ENCODE data around the gene NFX1.
"Not testable (repeated sequence)": the region's sequence is repeated elsewhere in the genome, so short reads cannot be mapped to it uniquely, and the experiment has no call there.

The NFX1 gene

GRCh38 chr9:33366979-33367480 is 76.7 kb downstream of the NFX1 start:
- no peak for DNase-seq

- DNase-seq, result no peak
Observed at GRCh38 chr9:33372900-33373299, 82.6 kb downstream of the NFX1 start.

GRCh38 chr9:33374190-33374589 is 83.9 kb downstream of the NFX1 start:
- DNase-seq, result no peak

- DNase-seq, result peak; percentile 77
Observed at GRCh38 chr9:33374634-33375237, 84.4 kb downstream of the NFX1 start.

GRCh38 chr9:33375238-33375840 is 85.0 kb downstream of the NFX1 start:
- DNase-seq, result no peak

- DNase-seq, result no peak
Observed at GRCh38 chr9:33375841-33376321, 85.6 kb downstream of the NFX1 start.

- DNase-seq, result no peak
Observed at GRCh38 chr9:33377089-33377715, 86.9 kb downstream of the NFX1 start.

- DNase-seq, result no peak
Observed at GRCh38 chr9:33378121-33378795, 87.9 kb downstream of the NFX1 start.

GRCh38 chr9:33379666-33380389 is 89.5 kb downstream of the NFX1 start:
- no peak for DNase-seq

GRCh38 chr9:33380390-33381094 is 90.2 kb downstream of the NFX1 start:
- no peak for DNase-seq

- DNase-seq, result no peak
Observed at GRCh38 chr9:33381231-33381791, 91.0 kb downstream of the NFX1 start.

GRCh38 chr9:33382397-33382796 is 92.1 kb downstream of the NFX1 start:
- DNase-seq, result not testable (repeated sequence)

- not testable (repeated sequence) for DNase-seq
Observed at GRCh38 chr9:33383396-33383795, 93.1 kb downstream of the NFX1 start.

- DNase-seq, result not testable (repeated sequence)
Observed at GRCh38 chr9:33385536-33385935, 95.2 kb downstream of the NFX1 start.

- DNase-seq, result not testable (repeated sequence)
Observed at GRCh38 chr9:33385979-33386640, 95.8 kb downstream of the NFX1 start.

GRCh38 chr9:33386641-33386996 is 96.3 kb downstream of the NFX1 start:
- DNase-seq, result not testable (repeated sequence)

GRCh38 chr9:33386998-33387397 is 96.7 kb downstream of the NFX1 start:
- DNase-seq, result not testable (repeated sequence)

- DNase-seq, result no peak
Observed at GRCh38 chr9:33388110-33388994, 98.0 kb downstream of the NFX1 start.

GRCh38 chr9:33391111-33391771 is 100.9 kb downstream of the NFX1 start:
- not testable (repeated sequence) for DNase-seq

Measured in CD4-positive, alpha-beta T cell treated with Interleukin-17A for 4 hours (primary cell).